GM12891 (cell line): Measurements from ENCODE around the gene PPP2R3C.

Experiments used
- POLR2A ChIP-seq: IDR thresholded peaks from 2 replicates; pipeline ENCODE4 v1.6.1; 2011; ENCODE audit warnings: low read depth, low read length, control low read depth
- POLR2AphosphoS5 ChIP-seq: IDR thresholded peaks from 2 replicates; pipeline ENCODE4 v1.6.1; 2011; ENCODE audit warnings: low read depth, low read length, control low read depth
- SPI1 ChIP-seq: IDR thresholded peaks from 2 replicates; pipeline ENCODE4 v1.6.1; 2011; ENCODE audit warnings: low read depth, low read length, control low read depth

GRCh38 chr14:35121026-35121886 is 534 bp downstream of the PPP2R3C start:
- no peak for TF ChIP-seq POLR2A
- no peak for TF ChIP-seq SPI1
- no peak for TF ChIP-seq POLR2AphosphoS5
